Mucosa of stomach (tissue), 1 donor: ENCODE data around the gene SHH.
"Not testable (repeated sequence)": the region's sequence is repeated elsewhere in the genome, so short reads cannot be mapped to it uniquely, and the experiment has no call there.

ENCODE experiments used
- H3K27me3 ChIP-seq: one replicate; pipeline ENCODE4 v1.7.0; 2013; ENCODE audit warnings: mild to moderate bottlenecking, low read length; ENCODE audit not compliant: control insufficient read depth, insufficient read depth
- H3K36me3 ChIP-seq: one replicate; pipeline ENCODE4 v1.7.0; 2013; ENCODE audit warnings: low read length; ENCODE audit not compliant: control insufficient read depth, insufficient read depth
- H3K4me1 ChIP-seq: one replicate; pipeline ENCODE4 v1.7.0; 2013; ENCODE audit warnings: mild to moderate bottlenecking, low read length; ENCODE audit not compliant: control insufficient read depth, insufficient read depth
- H3K4me3 ChIP-seq: one replicate; pipeline ENCODE4 v1.7.0; 2013; ENCODE audit warnings: low read length
- H3K9ac ChIP-seq: one replicate; pipeline ENCODE4 v1.7.0; 2013; ENCODE audit warnings: mild to moderate bottlenecking, low read length, moderate library complexity
- H3K9me3 ChIP-seq: one replicate; pipeline ENCODE4 v1.7.0; 2013; ENCODE audit warnings: mild to moderate bottlenecking, low read length, moderate library complexity; ENCODE audit not compliant: control insufficient read depth
- donor health status: Pancreatic carcinoma.

Gene SHH

GRCh38 chr7:155825336-155825735, 13.1 kb upstream of the SHH start:
- no peak overlapping the region for H3K9ac ChIP-seq
- H3K27me3 ChIP-seq = peaks cover under 1% of the 10 kb centered on the region
- peaks cover 20% of the 10 kb centered on the region for H3K4me1 ChIP-seq
- no peaks in the 10 kb centered on the region for H3K9me3 ChIP-seq
- no peak overlapping the region for H3K4me3 ChIP-seq
- H3K36me3 ChIP-seq = no peaks in the 10 kb centered on the region

GRCh38 chr7:155824227-155824886, 12.1 kb upstream of the SHH start:
- H3K9ac ChIP-seq = no peak overlapping the region
- no peaks in the 10 kb centered on the region for H3K9me3 ChIP-seq
- no peaks in the 10 kb centered on the region for H3K27me3 ChIP-seq
- H3K4me1 ChIP-seq = peaks cover 20% of the 10 kb centered on the region
- H3K36me3 ChIP-seq = no peaks in the 10 kb centered on the region
- H3K4me3 ChIP-seq = no peak overlapping the region

DNA sequence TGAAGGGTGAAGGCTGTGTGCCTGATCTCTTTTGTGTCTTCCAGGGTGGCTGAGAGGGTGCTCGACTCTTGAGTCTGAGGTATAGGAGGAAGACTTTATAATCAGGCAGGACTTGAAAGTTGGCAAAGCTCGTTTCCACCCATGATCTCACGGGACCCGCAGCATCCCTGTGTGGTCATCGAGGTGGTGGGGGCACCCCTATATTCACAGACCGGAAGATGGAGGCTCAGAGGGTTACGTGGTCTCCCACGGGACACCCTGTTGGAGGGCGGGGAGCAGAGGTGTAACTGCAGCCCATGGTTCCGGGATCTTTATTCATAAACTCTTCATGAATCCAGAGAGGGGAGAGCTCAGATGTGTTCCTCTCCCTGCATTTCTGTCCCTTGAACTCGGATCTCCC, 9.6 kb upstream of the SHH start:
- Histone ChIP-seq H3K9ac (no peak overlapping the region), H3K36me3 (no peaks in the 10 kb centered on the region), H3K9me3 (no peaks in the 10 kb centered on the region), H3K4me1 (peaks cover 33% of the 10 kb centered on the region), H3K4me3 (no peak overlapping the region), H3K27me3 (no peaks in the 10 kb centered on the region)

GRCh38 chr7:155820788-155821187, 8.5 kb upstream of the SHH start:
- Histone ChIP-seq H3K9me3 (no peaks in the 10 kb centered on the region), H3K27me3 (peaks cover 1% of the 10 kb centered on the region), H3K9ac (no peak overlapping the region), H3K4me1 (peaks cover 37% of the 10 kb centered on the region), H3K36me3 (no peaks in the 10 kb centered on the region), H3K4me3 (no peak overlapping the region)

- H3K4me3 ChIP-seq = no peak overlapping the region
- no peaks in the 10 kb centered on the region for H3K9me3 ChIP-seq
- H3K9ac ChIP-seq = no peak overlapping the region
- no peaks in the 10 kb centered on the region for H3K36me3 ChIP-seq
- H3K27me3 ChIP-seq = peaks cover 6% of the 10 kb centered on the region
- peaks cover 41% of the 10 kb centered on the region for H3K4me1 ChIP-seq
These were observed 8.0 kb upstream of the SHH start for GRCh38 chr7:155820246-155820645.

- Histone ChIP-seq H3K36me3 (no peaks in the 10 kb centered on the region), H3K9me3 (no peaks in the 10 kb centered on the region), H3K4me1 (peaks cover 31% of the 10 kb centered on the region), H3K4me3 (no peak overlapping the region), H3K27me3 (peaks cover 6% of the 10 kb centered on the region), H3K9ac (no peak overlapping the region)
These were observed 6.9 kb upstream of the SHH start for GRCh38 chr7:155819186-155819585.

- no peak overlapping the region for H3K4me3 ChIP-seq
- H3K36me3 ChIP-seq = no peaks in the 10 kb centered on the region
- H3K27me3 ChIP-seq = peaks cover 7% of the 10 kb centered on the region
- peaks cover 29% of the 10 kb centered on the region for H3K4me1 ChIP-seq
- no peak overlapping the region for H3K9ac ChIP-seq
- no peaks in the 10 kb centered on the region for H3K9me3 ChIP-seq
These were observed 6.5 kb upstream of the SHH start for GRCh38 chr7:155818820-155819168.

GRCh38 chr7:155818154-155818819, 6.0 kb upstream of the SHH start:
- Histone ChIP-seq H3K27me3 (peaks cover 10% of the 10 kb centered on the region), H3K4me1 (peaks cover 30% of the 10 kb centered on the region), H3K4me3 (no peak overlapping the region), H3K9me3 (no peaks in the 10 kb centered on the region), H3K36me3 (no peaks in the 10 kb centered on the region), H3K9ac (peak overlapping the region; percentile 34)

GRCh38 chr7:155817515-155817914, 5.3 kb upstream of the SHH start:
- peaks cover 35% of the 10 kb centered on the region for H3K4me1 ChIP-seq
- not testable (repeated sequence) for H3K4me3 ChIP-seq, H3K9me3 ChIP-seq, H3K9ac ChIP-seq, H3K36me3 ChIP-seq
- H3K27me3 ChIP-seq = peaks cover 15% of the 10 kb centered on the region

DNA sequence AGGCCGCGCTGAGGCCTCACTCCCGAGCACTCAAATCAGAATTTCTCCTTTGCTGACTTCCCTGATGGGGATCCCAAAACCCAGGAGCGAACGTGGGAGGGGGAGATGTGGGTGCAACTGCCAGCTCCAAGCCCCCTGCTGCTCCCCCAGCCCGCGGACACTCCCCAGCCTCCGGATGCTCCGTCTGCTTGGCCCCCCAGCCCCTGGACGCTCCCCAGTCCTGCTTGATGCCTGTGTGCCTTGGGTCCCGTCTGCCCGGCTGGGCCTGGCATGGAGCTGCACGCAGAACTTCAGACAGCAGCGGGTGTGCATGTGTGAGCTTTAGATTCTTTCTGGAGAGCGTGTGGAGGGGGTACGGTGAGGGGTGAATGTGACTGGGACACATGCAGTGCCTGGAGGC, 4.7 kb upstream of the SHH start:
- H3K27me3 ChIP-seq = peaks cover 15% of the 10 kb centered on the region
- H3K4me3 ChIP-seq = no peak overlapping the region

DNA sequence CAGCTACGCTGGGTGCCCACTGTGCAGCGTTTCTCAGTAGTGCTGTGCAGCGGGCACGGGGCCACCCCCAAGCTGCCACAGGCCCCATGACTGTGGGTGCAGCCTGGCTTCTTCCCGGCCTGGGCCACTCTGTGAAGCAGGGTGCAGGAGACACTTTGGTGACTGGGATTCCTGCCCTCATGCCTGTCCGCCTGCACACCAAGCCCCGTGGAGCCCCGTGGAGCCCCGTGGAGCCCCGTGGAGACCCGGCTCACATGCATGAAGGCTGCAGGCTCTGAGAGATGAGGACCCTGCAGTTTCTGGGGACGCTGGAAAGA, 3.9 kb upstream of the SHH start:
- peaks cover 20% of the 10 kb centered on the region for H3K27me3 ChIP-seq
- H3K4me1 ChIP-seq = peaks cover 35% of the 10 kb centered on the region
- H3K4me3 ChIP-seq = no peak overlapping the region
- no peaks in the 10 kb centered on the region for H3K9me3 ChIP-seq
- no peak overlapping the region for H3K9ac ChIP-seq
- H3K36me3 ChIP-seq = no peaks in the 10 kb centered on the region

More for the DNA sequence above, 4.7 kb upstream of the SHH start:
- Histone ChIP-seq H3K9ac (no peak overlapping the region), H3K9me3 (no peaks in the 10 kb centered on the region), H3K36me3 (no peaks in the 10 kb centered on the region), H3K4me1 (peaks cover 35% of the 10 kb centered on the region)

DNA sequence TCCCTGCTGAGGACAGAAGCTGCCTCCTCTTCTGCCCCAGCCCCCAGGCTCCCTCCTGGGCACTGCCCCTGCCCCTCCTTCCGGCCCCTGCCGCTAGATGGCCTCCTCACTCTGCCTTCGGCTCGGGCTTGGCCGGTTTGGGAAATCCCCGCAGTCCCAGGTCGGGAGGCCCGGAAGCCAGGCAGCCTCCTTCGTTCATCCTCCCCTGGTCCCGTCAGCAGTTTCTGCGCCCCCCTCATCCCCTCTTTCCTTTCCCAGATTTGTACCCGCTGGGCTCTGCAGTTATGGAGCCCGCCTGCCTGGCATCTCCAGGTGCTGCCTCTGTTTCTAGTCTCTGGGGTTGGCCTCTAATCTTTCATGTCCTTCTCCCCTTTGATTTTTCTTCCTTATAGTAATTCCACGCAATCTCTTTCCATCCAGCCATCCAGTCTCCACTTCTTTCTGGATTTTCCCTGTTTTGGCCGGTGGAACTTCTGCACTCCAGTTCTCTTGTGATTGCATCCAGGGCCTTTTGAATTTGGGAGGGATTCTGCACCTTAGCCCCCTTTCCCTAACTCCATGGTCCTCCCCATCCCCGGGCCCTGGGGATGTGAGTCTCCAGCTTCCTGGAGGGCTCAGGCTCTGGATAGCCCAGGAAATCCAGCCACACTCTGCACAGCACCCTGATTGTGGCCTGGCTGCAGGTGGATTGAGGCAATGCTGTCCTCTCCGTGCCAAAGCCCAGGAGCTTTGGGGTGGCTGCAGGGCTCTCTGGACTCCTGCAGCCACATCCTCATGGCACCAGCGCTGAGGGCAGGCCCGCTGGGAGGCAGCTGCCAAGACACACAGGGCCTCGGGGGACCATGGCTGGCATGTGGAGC, 3.3 kb upstream of the SHH start:
- H3K36me3 ChIP-seq = no peaks in the 10 kb centered on the region
- no peak overlapping the region for H3K4me3 ChIP-seq
- peaks cover 35% of the 10 kb centered on the region for H3K4me1 ChIP-seq
- peak overlapping the region; percentile 53 for H3K9ac ChIP-seq
- no peaks in the 10 kb centered on the region for H3K9me3 ChIP-seq
- peaks cover 22% of the 10 kb centered on the region for H3K27me3 ChIP-seq
